ENCODE measurements around the gene AUTS2.

Gene AUTS2

DNA sequence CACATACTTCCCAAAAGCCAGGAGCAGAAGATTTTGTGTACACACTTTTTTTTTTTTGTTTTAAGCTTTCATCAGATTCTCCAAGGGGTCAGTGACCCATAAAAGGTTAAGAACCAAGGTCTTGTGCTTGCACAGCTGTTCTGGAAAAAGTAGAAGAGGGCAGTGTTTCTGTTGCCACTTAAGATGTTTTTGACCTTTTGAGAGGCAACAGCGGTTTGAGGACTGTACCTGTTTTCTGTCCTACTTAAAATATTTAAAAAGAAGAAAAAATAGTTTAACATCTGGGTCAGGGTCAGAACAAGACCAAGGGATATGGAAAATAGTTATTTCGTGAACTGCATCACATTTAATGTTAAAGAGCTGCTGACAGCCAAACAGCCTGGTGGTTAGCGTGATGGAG is 32.9 kb downstream of the AUTS2 start:
- intact Hi-C loops (cut with DNase I; ENCODE audit: low total_unique reads): no loop called here
- Histone ChIP-seq H3K27ac (no peak overlapping the region), H3K27me3 (no peaks in the 10 kb centered on the region), H3K9me3 (no peaks in the 10 kb centered on the region), H3K4me3 (no peak overlapping the region), H3K36me3 (no peaks in the 10 kb centered on the region), H3K4me1 (no peaks in the 10 kb centered on the region)
- TF ChIP-seq, protein P1, sequence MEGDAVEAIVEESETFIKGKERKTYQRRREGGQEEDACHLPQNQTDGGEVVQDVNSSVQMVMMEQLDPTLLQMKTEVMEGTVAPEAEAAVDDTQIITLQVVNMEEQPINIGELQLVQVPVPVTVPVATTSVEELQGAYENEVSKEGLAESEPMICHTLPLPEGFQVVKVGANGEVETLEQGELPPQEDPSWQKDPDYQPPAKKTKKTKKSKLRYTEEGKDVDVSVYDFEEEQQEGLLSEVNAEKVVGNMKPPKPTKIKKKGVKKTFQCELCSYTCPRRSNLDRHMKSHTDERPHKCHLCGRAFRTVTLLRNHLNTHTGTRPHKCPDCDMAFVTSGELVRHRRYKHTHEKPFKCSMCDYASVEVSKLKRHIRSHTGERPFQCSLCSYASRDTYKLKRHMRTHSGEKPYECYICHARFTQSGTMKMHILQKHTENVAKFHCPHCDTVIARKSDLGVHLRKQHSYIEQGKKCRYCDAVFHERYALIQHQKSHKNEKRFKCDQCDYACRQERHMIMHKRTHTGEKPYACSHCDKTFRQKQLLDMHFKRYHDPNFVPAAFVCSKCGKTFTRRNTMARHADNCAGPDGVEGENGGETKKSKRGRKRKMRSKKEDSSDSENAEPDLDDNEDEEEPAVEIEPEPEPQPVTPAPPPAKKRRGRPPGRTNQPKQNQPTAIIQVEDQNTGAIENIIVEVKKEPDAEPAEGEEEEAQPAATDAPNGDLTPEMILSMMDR (IDR thresholded peaks at IDR 0.05): no peak
- no peak for DNase-seq

DNA sequence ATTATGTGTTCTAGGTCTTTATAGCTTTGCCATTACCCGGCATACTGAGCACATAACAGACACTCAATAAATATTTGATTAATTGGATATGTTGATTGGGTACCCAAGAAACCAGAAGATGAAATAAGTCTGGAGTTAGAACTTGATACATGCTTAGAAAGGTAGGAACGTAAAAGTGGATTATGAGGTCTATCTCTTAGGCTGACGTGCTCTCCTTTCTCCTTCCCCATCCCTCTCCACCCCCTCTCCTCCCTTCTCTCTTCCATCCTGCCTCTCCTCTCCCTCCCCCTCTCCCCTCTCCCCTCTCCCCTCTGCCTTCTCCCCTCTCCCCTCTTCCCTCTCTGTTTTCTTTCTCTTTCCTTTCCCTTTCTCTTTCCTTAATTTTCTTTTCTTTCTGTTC is 34.0 kb downstream of the AUTS2 start:
- H3K9me3 ChIP-seq: no peaks in the 10 kb centered on the region
- TF ChIP-seq, protein P1 (IDR thresholded peaks at IDR 0.05): no peak
- no peak overlapping the region for H3K27ac ChIP-seq
- H3K36me3 ChIP-seq: no peaks in the 10 kb centered on the region
- no peak overlapping the region for H3K4me3 ChIP-seq
- H3K27me3 ChIP-seq: no peaks in the 10 kb centered on the region
- H3K4me1 ChIP-seq: no peaks in the 10 kb centered on the region
- DNase-seq: no peak
- intact Hi-C loops (cut with DNase I; ENCODE audit: low total_unique reads): no loop called here

DNA sequence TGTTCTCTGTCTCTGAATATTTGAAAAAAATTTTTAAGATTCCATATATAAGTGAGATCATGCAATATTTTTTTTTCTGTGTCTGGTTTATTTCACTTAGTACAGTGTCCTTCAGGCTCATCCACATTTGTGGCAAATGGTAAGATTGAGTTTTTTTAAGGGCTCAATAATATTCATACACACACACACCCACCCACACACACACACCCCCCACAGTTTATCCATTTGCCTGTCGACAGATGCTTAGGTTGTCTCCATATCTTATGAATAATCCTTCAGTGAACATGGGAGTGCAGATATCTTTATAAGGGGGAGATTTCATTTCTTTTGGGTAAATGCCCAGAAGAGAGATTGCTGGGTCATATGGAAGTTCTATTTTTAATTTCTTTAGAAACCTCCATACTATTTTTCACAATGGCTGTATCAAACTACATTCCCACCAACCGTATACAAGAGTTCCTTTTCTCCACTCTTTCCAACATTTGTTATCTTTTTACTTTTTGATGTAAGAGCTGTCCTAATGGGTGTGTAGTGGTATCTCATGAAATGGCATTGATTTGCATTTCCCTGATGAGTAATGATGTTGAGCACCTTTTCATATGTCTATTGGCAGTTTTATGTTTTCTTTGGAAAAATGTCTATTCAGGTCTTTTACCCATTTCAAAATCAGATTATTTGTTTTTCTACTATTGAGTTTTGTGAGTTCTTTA is 35.0 kb downstream of the AUTS2 start:
- H3K27ac ChIP-seq: no peak overlapping the region
- DNase-seq: no peak
- no peak overlapping the region for H3K4me3 ChIP-seq
- no peaks in the 10 kb centered on the region for H3K27me3 ChIP-seq
- TF ChIP-seq, protein P1 (IDR thresholded peaks at IDR 0.05): no peak
- H3K9me3 ChIP-seq: no peaks in the 10 kb centered on the region
- no peaks in the 10 kb centered on the region for H3K36me3 ChIP-seq
- intact Hi-C loops (cut with DNase I; ENCODE audit: low total_unique reads): no loop called here
- no peaks in the 10 kb centered on the region for H3K4me1 ChIP-seq

DNA sequence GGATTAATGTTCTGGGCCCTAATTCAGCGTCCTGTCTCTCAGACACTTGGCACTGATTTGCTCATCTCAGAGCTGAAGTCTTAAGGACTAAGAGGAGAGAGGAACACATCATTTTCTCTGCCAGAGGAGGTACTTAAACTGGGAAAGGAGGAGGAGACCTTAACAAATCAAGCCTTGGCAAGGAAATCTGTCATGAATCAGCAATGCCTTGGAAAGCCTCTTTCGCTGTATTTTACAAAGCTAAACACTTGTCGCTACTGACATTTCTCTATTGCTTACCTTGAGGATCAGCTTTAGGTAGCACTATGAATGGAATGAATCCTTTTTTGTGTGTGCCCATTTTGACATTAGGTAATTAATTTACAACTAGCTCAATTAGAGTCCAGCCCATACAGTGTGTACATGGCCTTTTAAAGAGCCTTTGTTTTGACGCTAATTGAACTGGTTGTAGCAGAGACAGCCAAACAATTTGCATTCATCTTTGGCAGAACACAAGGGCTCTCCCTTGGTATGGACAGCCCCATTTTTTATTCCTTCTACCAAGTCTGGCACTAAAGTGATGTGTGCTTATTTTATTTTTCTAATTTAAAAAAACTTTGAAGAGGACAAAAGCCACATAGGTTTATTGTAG is 37.4 kb downstream of the AUTS2 start:
- Histone ChIP-seq H3K9me3 (no peaks in the 10 kb centered on the region), H3K4me1 (no peaks in the 10 kb centered on the region), H3K36me3 (no peaks in the 10 kb centered on the region), H3K4me3 (no peak overlapping the region), H3K27me3 (no peaks in the 10 kb centered on the region), H3K27ac (no peak overlapping the region)
- intact Hi-C loops (cut with DNase I; ENCODE audit: low total_unique reads): no loop called here
- no peak for DNase-seq
- TF ChIP-seq, protein P1 (IDR thresholded peaks at IDR 0.05): no peak

DNA sequence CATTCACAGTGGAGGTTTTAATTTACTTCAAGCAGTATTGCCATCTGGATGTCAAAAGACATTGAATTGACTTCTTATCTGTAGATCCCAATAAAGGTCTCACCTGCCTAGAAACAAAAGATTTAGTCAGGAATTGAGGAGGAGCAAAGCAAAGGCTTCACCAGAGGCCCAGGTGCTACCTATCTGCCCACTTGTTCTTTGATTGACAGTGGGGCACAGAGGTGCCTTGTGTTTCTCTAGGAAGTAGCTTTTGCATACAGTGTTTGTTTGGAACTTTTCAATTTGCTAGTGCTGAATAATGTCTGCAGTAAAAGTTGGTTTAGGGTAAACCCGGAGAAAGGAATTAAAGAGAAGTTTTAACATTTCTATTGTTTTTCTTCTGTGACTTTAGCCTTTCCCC is 40.4 kb downstream of the AUTS2 start:
- no peak for DNase-seq
- intact Hi-C loops (cut with DNase I; ENCODE audit: low total_unique reads): no loop called here
- H3K36me3 ChIP-seq: no peaks in the 10 kb centered on the region
- no peaks in the 10 kb centered on the region for H3K4me1 ChIP-seq
- H3K27ac ChIP-seq: no peak overlapping the region
- H3K27me3 ChIP-seq: no peaks in the 10 kb centered on the region
- H3K4me3 ChIP-seq: no peak overlapping the region
- H3K9me3 ChIP-seq: no peaks in the 10 kb centered on the region
- TF ChIP-seq, protein P1 (IDR thresholded peaks at IDR 0.05): no peak
